Caco-2 (cell line): ENCODE results near the gene FCRL2. TPM values are rescaled to one million over a fixed set of nuclear protein-coding genes. Genes with fewer than 3 reads are reported as not detected.
A peak's percentile ranks its signal among the peaks of the same experiment; 100 is the strongest.
"Not testable (repeated sequence)": the region's sequence is repeated elsewhere in the genome, so short reads cannot be mapped to it uniquely, and the experiment has no call there.

Experiments
- BruUV-seq: library from RNA; stranded (reverse); fragments of 400-500 nt; replicated peaks from 2 replicates; lab custom pipeline; 2021; lab: Mats Ljungman, UMichigan
- CTCF ChIA-PET: fragments of 300-600 bp; sonication (Branson Sonifier 250); formaldehyde crosslinking; loops from one replicate; lab custom pipeline; 2022; ENCODE audit warnings: antibody characterized with exemption; lab: Charles Lee
- POLR2A ChIA-PET: fragments of 300-600 bp; sonication (Branson Sonifier 250); formaldehyde crosslinking; loops from one replicate; lab custom pipeline; 2022; ENCODE audit warnings: antibody characterized with exemption; lab: Charles Lee
- DNase-seq, 2 experiments: peaks; one replicate each; pipeline versions ENCODE4 v3.0.0 to v3.0.0-alpha.2; 2020 to 2022
- H3K27me3 ChIP-seq: replicated peaks from 2 replicates; pipeline ENCODE4 v1.6.0; 2011; ENCODE audit warnings: low read length; ENCODE audit not compliant: control insufficient read depth, insufficient read depth
- H3K36me3 ChIP-seq: 2 replicates; pipeline ENCODE4 v1.5.1; 2011; ENCODE audit warnings: low read length; ENCODE audit not compliant: control insufficient read depth, insufficient read depth
- H3K4me1 ChIP-seq: fragments of 250-450 bp; sonication (Bioruptor Pico); 2 replicates; pipeline ENCODE4 v1.5.1; 2020; ENCODE audit warnings: mild to moderate bottlenecking
- H3K4me3 ChIP-seq: 2 replicates; pipeline ENCODE4 v1.5.1; 2011; ENCODE audit warnings: low read depth, mild to moderate bottlenecking, control low read depth, low read length
- H3K9me3 ChIP-seq: fragments of 250-450 bp; sonication (Bioruptor Pico); 2 replicates; pipeline ENCODE4 v1.5.1; 2020; ENCODE audit warnings: mild to moderate bottlenecking, moderate library complexity
- H3K27ac Mint-ChIP-seq: one replicate; pipeline ENCODE4 v1.8.0; 2022; ENCODE audit warnings: mixed read lengths; ENCODE audit not compliant: unreplicated experiment
- H3K27me3 Mint-ChIP-seq: one replicate; pipeline ENCODE4 v1.8.0; 2022; ENCODE audit warnings: mixed read lengths; ENCODE audit not compliant: insufficient read depth, unreplicated experiment
- H3K36me3 Mint-ChIP-seq: one replicate; pipeline ENCODE4 v1.8.0; 2022; ENCODE audit warnings: mild to moderate bottlenecking, mixed read lengths; ENCODE audit not compliant: insufficient read depth, unreplicated experiment
- H3K4me1 Mint-ChIP-seq: one replicate; pipeline ENCODE4 v1.8.0; 2022; ENCODE audit warnings: low read depth, mixed read lengths; ENCODE audit not compliant: unreplicated experiment
- H3K4me3 Mint-ChIP-seq: one replicate; pipeline ENCODE4 v1.8.0; 2022; ENCODE audit warnings: mild to moderate bottlenecking, moderate library complexity, mixed read lengths; ENCODE audit not compliant: unreplicated experiment
- H3K9me3 Mint-ChIP-seq: one replicate; pipeline ENCODE4 v1.8.0; 2022; ENCODE audit warnings: mixed read lengths; ENCODE audit not compliant: unreplicated experiment
- CTCF ChIP-seq, 2 experiments: fragments of 200-600 bp in 1 of 2; IDR thresholded peaks; 1 replicate in 1 of 2; 2 replicates in 1 of 2; pipeline versions ENCODE4 v1.5.1 to v1.8.0; 2011 to 2022; ENCODE audit warnings: antibody characterized with exemption in 1 of 2, control low read depth in 1 of 2, inconsistent platforms in 1 of 2, low read depth in 1 of 2, low read length in 1 of 2, mild to moderate bottlenecking in 1 of 2, moderate library complexity in 1 of 2; ENCODE audit not compliant: insufficient read depth in 1 of 2, severe bottlenecking in 1 of 2, unreplicated experiment in 1 of 2
- intact Hi-C: fragments of 100-400 bp; cut with micrococcal nuclease; formaldehyde crosslinking; loops from one replicate; pipeline ENCODE4 v1.10.0; 2022; ENCODE audit not compliant: unreplicated experiment
- total RNA-seq: library from RNA; stranded (reverse); gene quantifications from 2 replicates; pipeline ENCODE4 v1.2.3, GENCODE V29; 2022

FCRL2 gene
- total RNA-seq, 1 experiment from 2014 or later: not detected

GRCh38 chr1:157751283-157751682, 25.6 kb downstream of the FCRL2 start:
- H3K9me3 ChIP-seq: no peaks in the 10 kb centered on the region
- no peak overlapping the region for H3K27ac Mint-ChIP-seq
- no peaks in the 10 kb centered on the region for H3K4me1 ChIP-seq
- no peak overlapping the region for H3K4me3 Mint-ChIP-seq
- BruUV-seq: no TSS peak
- peak in 1 of 2 experiments; percentile 12 for TF ChIP-seq CTCF (IDR thresholded peaks at IDR 0.05; ENCODE audit: insufficient read depth in 1 of 2, low read depth in 1 of 2, low read length in 1 of 2, severe bottlenecking in 1 of 2, unreplicated experiment in 1 of 2)
- no peaks in the 10 kb centered on the region for H3K36me3 Mint-ChIP-seq
- ChIA-PET CTCF (no interaction called here), POLR2A (no interaction called here)
- intact Hi-C loops: no loop called here
- no peaks in the 10 kb centered on the region for H3K36me3 ChIP-seq
- H3K4me1 Mint-ChIP-seq: no peaks in the 10 kb centered on the region
- H3K27me3 Mint-ChIP-seq: peaks cover 7% of the 10 kb centered on the region
- no peaks in the 10 kb centered on the region for H3K9me3 Mint-ChIP-seq
- DNase-seq: no peak
- no peaks in the 10 kb centered on the region for H3K27me3 ChIP-seq
- no peak overlapping the region for H3K4me3 ChIP-seq

- CTCF ChIA-PET: no interaction called here
- no peaks in the 10 kb centered on the region for H3K36me3 ChIP-seq
- Mint-ChIP-seq H3K4me1 (no peaks in the 10 kb centered on the region), H3K9me3 (no peaks in the 10 kb centered on the region), H3K27me3 (peaks cover 7% of the 10 kb centered on the region), H3K27ac (no peak overlapping the region), H3K36me3 (no peaks in the 10 kb centered on the region), H3K4me3 (no peak overlapping the region)
- H3K9me3 ChIP-seq: no peaks in the 10 kb centered on the region
- no peaks in the 10 kb centered on the region for H3K27me3 ChIP-seq
- H3K4me1 ChIP-seq: no peaks in the 10 kb centered on the region
- POLR2A ChIA-PET: no interaction called here
- no TSS peak for BruUV-seq
- no peak overlapping the region for H3K4me3 ChIP-seq
- no peak for DNase-seq
- intact Hi-C loops: no loop called here
- TF ChIP-seq CTCF (IDR thresholded peaks at IDR 0.05; ENCODE audit: insufficient read depth in 1 of 2, low read depth in 1 of 2, low read length in 1 of 2, severe bottlenecking in 1 of 2, unreplicated experiment in 1 of 2): no peak
Measured at GRCh38 chr1:157748262-157748817, 28.6 kb downstream of the FCRL2 start.

GRCh38 chr1:157739229-157739901, 37.6 kb downstream of the FCRL2 start:
- Mint-ChIP-seq H3K4me1 (no peaks in the 10 kb centered on the region), H3K9me3 (no peaks in the 10 kb centered on the region), H3K36me3 (no peaks in the 10 kb centered on the region), H3K27me3 (peaks cover 10% of the 10 kb centered on the region), H3K4me3 (no peak overlapping the region), H3K27ac (no peak overlapping the region)
- no TSS peak for BruUV-seq
- CTCF ChIA-PET: no interaction called here
- no peaks in the 10 kb centered on the region for H3K27me3 ChIP-seq
- POLR2A ChIA-PET: no interaction called here
- H3K36me3 ChIP-seq: no peaks in the 10 kb centered on the region
- intact Hi-C loops: no loop called here
- TF ChIP-seq CTCF (IDR thresholded peaks at IDR 0.05; ENCODE audit: insufficient read depth in 1 of 2, low read depth in 1 of 2, low read length in 1 of 2, severe bottlenecking in 1 of 2, unreplicated experiment in 1 of 2): peak in 1 of 2 experiments; percentile 21
- no peaks in the 10 kb centered on the region for H3K4me1 ChIP-seq
- no peaks in the 10 kb centered on the region for H3K9me3 ChIP-seq
- DNase-seq: peak in 1 of 2 experiments; percentile 2
- H3K4me3 ChIP-seq: no peak overlapping the region

GRCh38 chr1:157735991-157736390, 40.9 kb downstream of the FCRL2 start:
- peaks cover 11% of the 10 kb centered on the region for H3K27me3 Mint-ChIP-seq
- POLR2A ChIA-PET, DNase-seq, H3K27ac Mint-ChIP-seq, H3K27me3 ChIP-seq, H3K4me1 ChIP-seq, BruUV-seq, H3K9me3 Mint-ChIP-seq, H3K4me3 Mint-ChIP-seq, H3K36me3 Mint-ChIP-seq, H3K4me1 Mint-ChIP-seq, H3K9me3 ChIP-seq, intact Hi-C loops, H3K4me3 ChIP-seq, H3K36me3 ChIP-seq: not testable (repeated sequence)
- CTCF ChIA-PET: interaction anchor here (0.6 kb wide), 1 partner anchor 567 kb away, joined by 4 read pairs; no protein-coding TSS in a partner anchor
